HL-60 (cell line): ENCODE data around the gene GALNT14.

Experiments used
- DNase-seq, 2 experiments: peaks; one replicate each; pipeline ENCODE4 v3.0.0-alpha.2; 2010 to 2020; ENCODE audit warnings: low read depth in 1 of 2, low spot score in 1 of 2
- H3K27ac ChIP-seq: fragments of 250-450 bp; sonication (Bioruptor Pico); replicated peaks from 2 replicates; pipeline ENCODE4 v1.5.1; 2020; ENCODE audit warnings: mild to moderate bottlenecking, moderate library complexity
- H3K27me3 ChIP-seq: fragments of 250-450 bp; sonication (Bioruptor Pico); 2 replicates; pipeline ENCODE4 v1.5.1; 2021; ENCODE audit warnings: mild to moderate bottlenecking, moderate library complexity; ENCODE audit not compliant: insufficient read depth, poor library complexity, severe bottlenecking
- H3K4me3 ChIP-seq: replicated peaks from 2 replicates; pipeline ENCODE4 v1.5.1; 2011; ENCODE audit warnings: mild to moderate bottlenecking, control low read depth, low read length; ENCODE audit not compliant: insufficient read depth
- CTCF ChIP-seq: IDR thresholded peaks from one replicate; pipeline ENCODE4 v1.5.1; 2011; ENCODE audit warnings: low read length, control low read depth, inconsistent platforms; ENCODE audit not compliant: insufficient read depth
- GABPA ChIP-seq: IDR thresholded peaks from 2 replicates; pipeline ENCODE4 v1.6.1; 2012; ENCODE audit warnings: low read depth
- POLR2AphosphoS5 ChIP-seq: IDR thresholded peaks from 2 replicates; pipeline ENCODE4 v1.6.1; 2012; ENCODE audit warnings: low read depth
- REST ChIP-seq: IDR thresholded peaks from 2 replicates; pipeline ENCODE4 v1.6.1; 2012; ENCODE audit warnings: low read depth; ENCODE audit not compliant: insufficient replicate concordance
- SPI1 ChIP-seq: IDR thresholded peaks from 2 replicates; pipeline ENCODE4 v1.6.1; 2012; ENCODE audit warnings: low read depth, mild to moderate bottlenecking, borderline replicate concordance

GALNT14 gene

GRCh38 chr2:31109633-31110192, 28.5 kb downstream of the GALNT14 start:
- DNase-seq, result no peak
- Histone ChIP-seq H3K4me3 (no peak overlapping the region), H3K27me3 (no peaks in the 10 kb centered on the region), H3K27ac (no peak overlapping the region)
- TF ChIP-seq POLR2AphosphoS5 (no peak), REST (no peak), GABPA (no peak), CTCF (no peak)

- TF ChIP-seq GABPA (no peak), SPI1 (peak; percentile 53; the same call in 1 of the 2 replicates)
- Histone ChIP-seq H3K4me3 (no peak overlapping the region), H3K27me3 (no peaks in the 10 kb centered on the region), H3K27ac (no peak overlapping the region)
- DNase-seq, result peak in 1 of 2 experiments; percentile 45
Measured at GRCh38 chr2:31108561-31109286, 29.5 kb downstream of the GALNT14 start.

- Histone ChIP-seq H3K27me3 (no peaks in the 10 kb centered on the region), H3K27ac (no peak overlapping the region), H3K4me3 (no peak overlapping the region)
- DNase-seq, result no peak
- TF ChIP-seq REST (peak; percentile 94), POLR2AphosphoS5 (no peak)
Measured at GRCh38 chr2:31107591-31108300, 30.5 kb downstream of the GALNT14 start.

GRCh38 chr2:31101701-31102100, 36.5 kb downstream of the GALNT14 start:
- H3K27me3 ChIP-seq, result no peaks in the 10 kb centered on the region
- H3K4me3 ChIP-seq, result no peak overlapping the region
- TF ChIP-seq REST (no peak), SPI1 (no peak), POLR2AphosphoS5 (no peak), CTCF (no peak)
- H3K27ac ChIP-seq, result no peak overlapping the region
- DNase-seq, result no peak
